Left colon (tissue), 2 donors: ENCODE results near the gene BARX2. TPM values are rescaled to one million over a fixed set of nuclear protein-coding genes. Genes with fewer than 3 reads are reported as not detected.

Experiments
- ATAC-seq: fragments of 200-7000 bp; cut with Tn5 transposase; one replicate; pipeline ENCODE4 v1.9.1; 2020; ENCODE audit warnings: mild to moderate bottlenecking, moderate library complexity
- DNase-seq, 2 donors: peaks; one replicate each; pipeline ENCODE4 v3.0.0-alpha.2; 2020
- intact Hi-C, 2 donors: fragments of 100-400 bp; cut with DNase I in 1 of 2; cut with micrococcal nuclease in 1 of 2; formaldehyde crosslinking; loops; one replicate each; pipeline versions ENCODE4 v1.11.2 to v1.14.0; 2022; cut with DNase I, micrococcal nuclease
- total RNA-seq, 2 donors: library from RNA; stranded (reverse); fragmentation: NEBNext Ultra II Directional; extraction: Animal tissue kit (Norgen Biotek cat#: 25700); gene quantifications; one replicate each; pipeline ENCODE4 v1.2.1, GENCODE V29; 2021
- donor health status: DM: no; HTN: no; CAD: no.
- donor health status: DM: yes; HTN: yes; CAD: no.

The BARX2 gene
- total RNA-seq, 2 donors from 2014 or later: 11.6 to 31.3 TPM

- DNase-seq: no peak
- intact Hi-C loops: no loop called here
- no peak for ATAC-seq
Measured at GRCh38 chr11:129370715-129371114, 4.9 kb upstream of the BARX2 start.

DNA sequence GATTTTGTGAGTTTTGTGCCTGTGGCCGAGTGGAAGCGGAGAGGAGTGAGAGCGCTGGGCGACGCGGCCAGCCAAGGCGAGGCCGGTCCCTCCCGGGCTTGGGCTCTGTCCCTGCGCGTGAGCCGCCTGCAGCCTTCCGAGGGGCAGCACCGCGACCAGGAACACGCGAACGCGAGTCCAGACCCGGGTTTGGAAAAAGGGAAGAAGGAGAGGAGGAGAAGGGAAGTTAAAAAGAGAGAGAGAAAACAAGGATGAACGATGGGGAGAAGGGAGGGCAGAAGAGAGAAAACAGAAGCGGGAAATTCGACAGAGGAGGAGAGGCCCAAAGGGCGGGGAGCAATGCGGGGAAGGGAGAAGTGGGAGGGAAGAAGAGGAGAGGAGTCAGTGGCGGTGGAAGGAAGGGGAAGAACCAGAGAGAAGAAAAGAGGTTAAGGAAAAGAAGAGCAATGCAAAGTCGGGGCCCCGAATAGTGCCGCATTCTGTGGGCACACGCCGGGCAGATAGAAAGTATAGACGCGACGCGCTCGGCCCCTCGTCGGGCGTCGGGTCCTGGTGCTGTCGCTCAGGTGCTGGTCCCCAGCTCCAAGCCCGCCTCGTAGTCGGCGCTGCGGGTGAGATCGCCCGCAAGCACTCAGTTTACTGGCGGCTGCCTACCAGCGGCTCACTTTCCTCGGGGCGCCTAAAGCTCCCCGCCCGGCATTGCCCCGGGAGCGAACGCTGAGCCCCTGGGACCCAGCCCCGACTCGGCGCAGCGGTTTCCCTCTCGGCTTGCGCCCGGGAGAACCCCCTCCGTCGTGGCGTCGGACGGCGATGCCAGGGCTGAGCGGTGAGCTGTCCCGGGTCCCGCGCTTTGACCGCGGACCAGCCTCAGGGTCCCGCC lies 2.8 kb upstream of the BARX2 start:
- ATAC-seq: no peak
- intact Hi-C loops: no loop called here
- DNase-seq: no peak

DNA sequence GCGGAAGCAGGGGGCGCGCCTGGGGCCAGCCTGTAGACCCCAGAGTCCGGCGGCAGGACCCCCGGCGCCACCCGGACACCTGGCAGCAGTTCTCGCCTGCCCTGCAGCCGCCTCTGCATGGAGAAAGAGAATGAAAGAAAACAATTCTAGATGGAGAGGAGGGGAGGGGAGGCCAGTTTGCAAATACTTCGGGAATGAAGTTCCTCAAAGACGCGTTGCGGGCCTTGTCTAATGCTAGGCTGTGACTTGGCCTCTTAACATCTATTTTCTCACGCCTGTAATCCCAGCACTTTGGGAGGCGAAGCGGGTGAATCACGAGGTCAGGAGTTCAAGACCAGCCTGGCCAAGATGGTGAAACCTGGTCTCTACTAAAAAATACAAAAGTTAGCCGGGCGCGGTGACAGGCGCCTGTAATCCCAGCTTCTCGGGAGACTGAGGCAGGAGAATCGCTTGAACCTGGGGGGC lies 2.1 kb upstream of the BARX2 start:
- ATAC-seq (no peak), DNase-seq (no peak)
- intact Hi-C loops: no loop called here

DNA sequence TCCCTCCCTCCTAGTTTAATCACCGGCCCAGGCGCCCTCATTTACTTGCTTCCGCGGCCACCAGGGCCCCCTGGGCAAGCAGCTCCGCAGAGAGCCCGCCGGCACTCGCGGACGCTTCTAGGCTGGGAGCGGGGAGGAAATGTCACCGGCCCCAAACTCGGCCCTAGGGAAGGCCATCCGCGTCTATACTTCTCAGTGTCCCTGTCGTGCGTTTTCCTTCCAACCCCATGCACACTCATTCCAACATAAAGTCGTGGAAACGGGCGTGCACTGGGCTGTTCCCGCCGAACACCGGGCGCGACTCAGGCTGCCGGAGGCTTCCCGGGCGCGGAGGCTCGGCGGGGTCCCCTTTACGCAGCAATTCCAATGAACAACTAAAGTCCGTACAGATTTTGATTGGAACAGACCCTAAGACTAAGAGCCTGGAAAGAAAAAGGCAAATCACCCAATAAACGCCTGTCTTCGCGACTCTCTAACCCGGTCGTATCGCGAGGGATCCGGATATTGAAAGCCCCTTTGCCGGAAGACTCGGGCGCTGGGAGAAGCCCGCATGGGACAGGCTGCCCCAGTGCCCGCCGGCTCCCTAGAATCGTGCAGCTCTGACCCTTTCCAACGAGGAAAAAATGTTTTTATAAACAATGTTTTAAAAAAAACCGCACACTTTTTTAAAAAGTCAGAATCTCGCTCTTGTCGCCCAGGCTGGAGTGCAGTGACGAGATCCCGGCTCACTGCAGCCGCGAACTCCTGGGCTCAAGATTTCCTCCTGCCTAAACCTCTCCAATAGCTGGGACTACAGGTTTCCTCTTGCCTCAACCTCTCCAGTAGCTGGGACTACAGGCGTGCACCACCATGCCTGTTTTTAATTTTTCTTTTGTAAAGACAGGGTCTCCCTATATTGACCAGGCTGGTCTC lies 1.3 kb upstream of the BARX2 start:
- intact Hi-C loops: no loop called here
- peak in 1 of 2 donors; percentile 36 for DNase-seq
- ATAC-seq: peak; percentile 6

GRCh38 chr11:129374993-129375750 lies 476 bp upstream of the BARX2 start:
- intact Hi-C loops: no loop called here
- DNase-seq (peak; percentile 62 to 83), ATAC-seq (peak; percentile 74)

DNA sequence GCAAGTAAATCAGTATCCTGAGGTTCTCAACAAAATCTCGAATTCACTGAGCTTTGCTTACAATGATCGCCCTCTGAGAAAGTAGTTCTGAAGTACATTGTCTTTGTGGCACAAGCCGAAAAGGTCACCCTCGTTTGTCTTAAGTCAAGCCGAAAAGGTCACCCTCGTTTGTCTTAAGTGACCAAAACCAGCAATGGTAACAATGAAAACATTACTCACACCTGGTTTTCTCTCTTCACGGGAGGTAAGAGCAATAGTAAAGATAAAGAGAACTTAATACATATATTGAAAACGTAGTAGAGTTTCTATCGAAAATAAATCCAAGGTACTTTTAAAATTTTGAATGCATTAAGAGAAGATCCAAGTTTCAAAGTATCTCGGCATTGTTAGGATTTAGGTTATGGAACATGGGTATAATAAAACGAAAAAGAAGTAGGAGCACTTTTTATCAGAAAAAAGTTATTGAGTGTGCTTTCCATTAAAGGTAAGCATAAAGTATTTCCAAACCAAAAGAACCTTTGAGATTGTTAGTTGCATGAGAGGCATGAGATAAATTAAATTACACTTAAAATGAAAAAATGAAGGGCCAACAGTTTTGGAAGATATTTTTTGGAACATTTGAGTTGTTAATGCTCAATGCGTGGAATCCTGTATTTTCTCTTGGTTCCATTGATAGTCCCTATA lies 1.2 kb downstream of the BARX2 start:
- intact Hi-C loops: no loop called here

DNA sequence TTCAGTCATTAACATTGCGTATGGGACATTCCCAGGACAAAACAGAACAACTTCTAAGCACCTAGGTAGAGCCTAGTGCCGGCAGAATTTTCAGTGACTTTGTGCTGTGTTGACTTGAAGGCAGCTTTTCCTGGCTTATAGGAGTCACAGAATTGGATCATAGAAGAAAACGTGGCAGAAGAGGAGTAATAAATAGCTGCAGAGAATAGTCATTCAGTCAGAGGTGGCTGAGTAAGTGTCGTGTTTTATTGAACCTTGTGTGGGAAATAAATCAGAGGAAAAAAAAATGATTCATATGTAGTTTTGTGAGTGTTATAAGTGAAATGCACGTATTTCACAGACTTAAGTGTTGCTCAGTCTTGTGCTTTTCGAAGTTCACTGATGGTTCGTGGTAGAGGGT lies 2.1 kb downstream of the BARX2 start:
- ATAC-seq (peak; percentile 48), DNase-seq (no peak)
- intact Hi-C loops: no loop called here

More for the DNA sequence above, 1.2 kb downstream of the BARX2 start:
- no peak for ATAC-seq
- DNase-seq: no peak

GRCh38 chr11:129380413-129380812 lies 4.8 kb downstream of the BARX2 start:
- no peak for DNase-seq
- intact Hi-C loops: no loop called here
- no peak for ATAC-seq

DNA sequence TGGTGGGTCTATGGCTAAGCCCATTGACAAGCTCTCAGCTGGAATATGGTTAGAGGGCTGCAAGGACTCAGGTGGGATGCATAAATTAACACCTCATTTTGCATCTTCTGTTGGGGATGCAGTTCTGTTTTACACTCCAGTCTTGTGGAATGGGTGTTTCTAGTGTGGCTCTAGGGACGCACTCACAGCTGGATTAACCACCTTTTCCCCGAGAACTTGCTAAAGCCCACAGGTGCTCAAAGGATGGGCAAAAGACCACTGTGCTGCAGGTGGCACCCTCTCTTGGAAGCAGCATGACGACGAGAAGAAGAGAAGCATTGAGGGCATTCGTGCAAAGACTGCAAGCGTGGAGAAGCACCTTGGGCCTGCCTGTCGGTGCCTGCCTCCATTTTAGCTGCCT lies 6.9 kb downstream of the BARX2 start:
- no peak for DNase-seq
- intact Hi-C loops: no loop called here
- ATAC-seq: no peak

DNA sequence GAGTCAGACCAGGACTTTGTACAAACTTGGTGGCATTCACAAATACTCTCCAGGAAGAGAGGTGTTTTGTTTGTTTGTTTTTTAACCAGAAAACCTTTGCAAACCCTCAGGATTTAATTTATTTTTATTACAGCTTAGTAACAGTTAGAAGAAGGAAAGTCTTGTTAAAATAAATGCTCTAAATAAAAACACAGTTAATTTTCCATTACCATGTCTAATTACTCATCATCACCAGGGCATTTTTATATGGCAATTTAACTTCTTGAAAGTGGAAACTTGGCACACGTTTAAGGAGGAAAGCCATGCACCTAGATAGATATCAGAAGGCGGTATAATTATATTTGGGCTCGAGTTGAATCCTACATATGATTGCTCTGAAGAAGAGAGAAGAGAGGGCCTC lies 7.4 kb downstream of the BARX2 start:
- DNase-seq (no peak), ATAC-seq (no peak)
- intact Hi-C loops: no loop called here

- ATAC-seq: no peak
- intact Hi-C loops: no loop called here
- no peak for DNase-seq
Measured at GRCh38 chr11:129383502-129383901, 7.9 kb downstream of the BARX2 start.

DNA sequence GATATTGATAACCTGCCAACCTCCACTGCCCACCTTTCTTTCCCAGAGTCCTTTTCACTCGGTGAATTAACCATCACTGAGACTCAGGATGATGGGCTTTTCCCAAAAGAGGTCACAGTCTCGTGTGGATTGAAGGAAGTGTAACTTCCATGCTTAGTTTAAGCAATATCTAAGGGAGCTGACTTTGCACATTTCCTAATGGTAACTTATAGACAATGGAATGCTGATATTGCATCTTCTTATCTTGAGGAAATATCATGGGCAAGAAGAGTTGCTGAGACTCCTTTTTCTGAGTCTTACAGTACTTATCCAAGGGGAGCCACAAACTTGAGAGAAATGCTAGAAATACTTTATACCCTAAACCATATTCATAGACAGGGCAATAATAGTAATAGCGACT lies 8.8 kb downstream of the BARX2 start:
- DNase-seq (no peak), ATAC-seq (no peak)
- intact Hi-C loops: no loop called here

- ATAC-seq: no peak
- intact Hi-C loops: no loop called here
- no peak for DNase-seq
Measured at GRCh38 chr11:129385801-129386200, 10.2 kb downstream of the BARX2 start.

DNA sequence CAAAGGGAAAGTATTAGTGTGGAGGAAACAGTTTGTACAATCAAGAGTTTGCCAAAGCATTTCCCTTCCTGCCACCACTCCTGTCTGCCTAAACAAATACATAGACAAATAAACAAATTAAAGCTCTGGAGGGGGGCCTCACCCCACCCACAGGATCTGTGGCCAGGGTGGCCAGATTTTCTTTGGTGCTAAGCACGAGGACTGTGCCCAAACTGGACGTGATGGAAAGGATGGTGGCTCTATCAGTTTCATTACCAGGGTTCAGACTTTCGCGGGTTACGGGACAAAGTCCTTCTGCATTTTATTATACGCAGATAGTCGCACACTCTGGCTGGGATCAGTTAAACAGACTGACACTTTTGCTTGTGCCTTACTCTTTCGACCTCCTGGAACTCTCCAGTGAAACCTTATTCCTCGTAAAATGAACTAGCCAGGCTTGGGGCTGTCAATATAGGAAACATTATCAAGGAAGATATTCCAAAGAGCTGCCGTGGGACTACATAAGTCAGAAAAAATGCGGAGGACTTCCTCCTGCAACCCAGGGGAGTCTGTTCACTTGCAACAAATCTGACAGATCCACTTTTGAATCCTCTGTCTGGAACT lies 11.2 kb downstream of the BARX2 start:
- DNase-seq (peak; percentile 43 to 47), ATAC-seq (peak; percentile 91)
- intact Hi-C loops: no loop called here

- ATAC-seq (peak; percentile 4), DNase-seq (no peak)
- intact Hi-C loops: no loop called here
Measured at GRCh38 chr11:129387434-129387833, 11.8 kb downstream of the BARX2 start.

DNA sequence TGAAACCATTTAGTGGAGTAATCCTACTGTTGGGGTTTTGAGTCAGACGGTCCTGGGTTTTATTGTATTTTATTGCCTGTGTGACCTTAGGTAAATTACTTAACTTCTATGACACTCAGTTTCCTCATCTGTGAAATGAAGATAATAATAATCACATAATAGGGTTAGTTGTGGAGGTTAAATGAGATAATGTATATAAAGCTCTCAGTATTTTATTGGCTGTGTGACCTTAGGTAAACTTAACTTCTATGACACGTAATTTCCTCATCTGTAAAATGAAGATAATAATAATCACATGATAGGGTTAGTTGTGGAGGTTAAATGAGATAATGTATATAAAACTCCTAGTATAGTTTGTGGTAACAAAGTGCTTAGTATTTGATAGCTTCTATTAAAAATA lies 13.2 kb downstream of the BARX2 start:
- DNase-seq: no peak
- ATAC-seq: peak; percentile 27
- intact Hi-C loops: no loop called here

GRCh38 chr11:129390303-129390821 lies 14.7 kb downstream of the BARX2 start:
- ATAC-seq: no peak
- no peak for DNase-seq
- intact Hi-C loops: no loop called here

- ATAC-seq: peak; percentile 30
- DNase-seq: no peak
- intact Hi-C loops: no loop called here
Measured at GRCh38 chr11:129391360-129391759, 15.7 kb downstream of the BARX2 start.
